Measurements from ENCODE around the gene LMAN1.

Gene LMAN1

DNA sequence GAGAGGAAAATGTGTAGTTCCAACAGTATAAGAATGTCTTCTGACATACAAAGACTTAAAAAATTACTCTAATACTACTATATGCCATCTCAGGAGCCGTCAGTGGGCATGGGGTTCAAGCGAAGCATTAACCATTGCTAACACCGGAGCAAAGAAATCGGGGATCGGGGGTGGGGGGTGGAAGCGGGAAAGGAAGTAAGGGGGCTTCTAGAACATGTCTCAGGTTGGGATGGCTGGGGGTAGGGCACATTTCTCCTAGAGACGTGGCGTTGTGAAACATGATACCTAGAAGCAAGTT, 702 bp downstream of the LMAN1 start:
- peak overlapping the region; percentile 97 for H3K4me3 ChIP-seq (ENCODE audit: low read depth, low read length)
- TF ChIP-seq, protein P1, sequence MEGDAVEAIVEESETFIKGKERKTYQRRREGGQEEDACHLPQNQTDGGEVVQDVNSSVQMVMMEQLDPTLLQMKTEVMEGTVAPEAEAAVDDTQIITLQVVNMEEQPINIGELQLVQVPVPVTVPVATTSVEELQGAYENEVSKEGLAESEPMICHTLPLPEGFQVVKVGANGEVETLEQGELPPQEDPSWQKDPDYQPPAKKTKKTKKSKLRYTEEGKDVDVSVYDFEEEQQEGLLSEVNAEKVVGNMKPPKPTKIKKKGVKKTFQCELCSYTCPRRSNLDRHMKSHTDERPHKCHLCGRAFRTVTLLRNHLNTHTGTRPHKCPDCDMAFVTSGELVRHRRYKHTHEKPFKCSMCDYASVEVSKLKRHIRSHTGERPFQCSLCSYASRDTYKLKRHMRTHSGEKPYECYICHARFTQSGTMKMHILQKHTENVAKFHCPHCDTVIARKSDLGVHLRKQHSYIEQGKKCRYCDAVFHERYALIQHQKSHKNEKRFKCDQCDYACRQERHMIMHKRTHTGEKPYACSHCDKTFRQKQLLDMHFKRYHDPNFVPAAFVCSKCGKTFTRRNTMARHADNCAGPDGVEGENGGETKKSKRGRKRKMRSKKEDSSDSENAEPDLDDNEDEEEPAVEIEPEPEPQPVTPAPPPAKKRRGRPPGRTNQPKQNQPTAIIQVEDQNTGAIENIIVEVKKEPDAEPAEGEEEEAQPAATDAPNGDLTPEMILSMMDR (IDR thresholded peaks at IDR 0.05; ENCODE audit: low read depth, low read length): no peak

DNA sequence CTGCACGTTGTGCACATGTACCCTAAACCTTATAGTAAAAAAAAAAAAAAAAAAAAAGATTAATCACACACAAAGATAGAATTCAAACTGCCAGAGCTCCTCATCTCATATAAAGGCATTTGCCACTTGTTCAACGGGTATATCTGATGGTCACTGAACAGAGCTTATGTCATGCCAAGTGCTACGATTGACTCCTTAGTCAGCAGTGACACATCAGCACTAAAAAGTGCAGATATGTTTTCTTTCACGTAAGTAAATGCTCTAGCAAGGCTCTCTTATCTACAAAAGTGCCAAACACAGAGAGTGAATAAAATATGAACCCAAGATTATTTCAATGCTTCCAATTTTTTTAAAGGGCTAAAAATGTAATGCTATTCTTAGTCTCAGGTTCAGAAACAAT, 1.1 kb downstream of the LMAN1 start:
- TF ChIP-seq, protein P1 (IDR thresholded peaks at IDR 0.05; ENCODE audit: low read depth, low read length): no peak
- H3K4me3 ChIP-seq (ENCODE audit: low read depth, low read length): peak overlapping the region; percentile 97

DNA sequence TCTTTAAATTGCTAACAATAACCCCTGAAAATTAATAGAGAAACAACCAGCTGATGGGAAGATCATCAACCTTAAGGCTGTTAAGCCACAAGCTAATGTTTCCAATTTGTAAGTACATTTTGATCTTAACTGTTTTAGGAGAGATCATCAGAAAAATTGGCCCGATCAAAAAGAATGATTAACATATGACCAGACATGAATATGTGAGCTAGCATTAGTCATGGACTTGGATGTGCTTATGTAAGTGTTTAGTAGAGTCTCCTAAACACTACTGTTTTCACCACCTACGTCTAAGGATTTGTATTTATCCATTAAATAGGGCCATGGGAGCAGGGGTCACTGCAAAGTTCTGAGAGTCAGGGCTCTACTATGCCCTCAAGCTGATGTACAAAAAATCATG, 4.3 kb downstream of the LMAN1 start:
- no peak overlapping the region for H3K4me3 ChIP-seq (ENCODE audit: low read depth, low read length)
- TF ChIP-seq, protein P1 (IDR thresholded peaks at IDR 0.05; ENCODE audit: low read depth, low read length): no peak

DNA sequence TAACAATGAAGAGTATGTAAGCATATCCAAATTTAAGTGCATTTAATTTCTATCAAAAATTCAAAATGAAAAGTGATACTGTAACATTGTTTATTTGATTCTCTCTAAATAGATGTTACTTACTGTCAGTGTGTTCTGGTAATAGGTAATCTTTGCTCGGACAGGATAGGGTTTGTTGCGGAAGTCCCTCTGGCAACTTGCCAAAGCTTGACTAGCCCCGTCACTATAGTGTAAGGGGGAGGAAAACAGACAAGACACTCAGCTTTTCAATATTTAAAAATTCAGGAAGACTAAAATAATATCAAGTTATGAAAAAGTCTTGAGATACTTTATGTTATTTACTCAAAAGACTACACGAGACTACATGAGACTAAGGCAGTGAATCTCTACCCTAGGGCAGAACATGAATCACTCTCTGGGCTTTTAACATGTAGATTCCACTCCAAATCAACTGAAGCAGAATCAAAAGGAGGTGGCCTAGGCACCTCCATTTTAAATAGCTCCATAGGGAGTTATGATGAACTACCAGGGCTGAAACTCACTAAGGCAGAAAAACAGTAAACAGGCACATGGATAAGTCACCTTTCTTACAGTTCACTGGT, 5.9 kb downstream of the LMAN1 start:
- no peak overlapping the region for H3K4me3 ChIP-seq (ENCODE audit: low read depth, low read length)

DNA sequence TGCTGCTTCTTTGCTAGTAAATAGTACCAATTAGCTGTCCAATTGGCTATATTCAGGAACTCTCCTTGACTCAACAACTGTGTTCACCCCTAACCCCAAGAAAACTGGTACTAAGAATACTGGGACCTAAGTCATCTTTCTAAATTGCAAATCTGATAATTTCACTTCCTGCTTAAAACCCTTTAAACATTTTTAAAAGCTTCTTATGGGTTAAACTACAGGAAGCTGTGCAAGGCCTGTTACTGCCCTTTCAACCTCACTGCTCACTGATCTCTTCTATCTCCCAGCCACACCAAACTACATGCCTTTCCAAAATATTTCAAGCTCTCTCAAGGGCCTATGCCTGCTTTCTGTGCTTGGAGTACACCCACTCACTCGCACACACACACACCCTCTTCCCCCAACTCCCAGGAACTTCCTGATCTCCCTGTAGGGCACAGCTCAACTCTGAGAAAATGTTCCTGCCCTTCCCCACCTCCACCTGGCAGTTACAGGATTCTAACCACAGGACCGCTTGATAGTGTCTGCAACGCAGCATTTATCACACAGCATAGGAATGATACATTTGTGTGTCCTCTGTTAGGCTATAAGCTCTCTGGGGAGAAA, 6.7 kb downstream of the LMAN1 start:
- H3K4me3 ChIP-seq (ENCODE audit: low read depth, low read length): no peak overlapping the region
- TF ChIP-seq, protein P1 (IDR thresholded peaks at IDR 0.05; ENCODE audit: low read depth, low read length): no peak

More for the DNA sequence above, 5.9 kb downstream of the LMAN1 start:
- TF ChIP-seq, protein P1 (IDR thresholded peaks at IDR 0.05; ENCODE audit: low read depth, low read length): no peak

DNA sequence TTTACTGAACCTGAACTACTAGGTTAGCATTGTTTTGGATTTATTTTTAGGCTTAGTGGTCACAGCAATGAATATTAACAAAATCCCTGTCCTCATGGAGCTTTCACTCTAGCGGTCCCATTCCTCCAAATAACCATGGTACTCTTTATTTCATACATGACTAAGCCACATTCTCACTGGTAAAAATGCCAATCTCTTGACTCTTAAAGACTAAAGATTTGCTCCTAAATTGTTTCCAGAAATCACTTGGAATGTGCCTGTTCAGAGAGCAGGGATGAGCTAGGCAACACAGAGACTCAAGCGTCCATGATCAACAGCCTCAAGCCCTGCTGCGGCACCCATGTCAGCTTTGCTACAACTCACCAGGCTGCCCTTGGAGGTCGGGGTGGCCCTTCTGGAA, 13.5 kb downstream of the LMAN1 start:
- H3K4me3 ChIP-seq (ENCODE audit: low read depth, low read length): no peak overlapping the region
- TF ChIP-seq, protein P1 (IDR thresholded peaks at IDR 0.05; ENCODE audit: low read depth, low read length): no peak

DNA sequence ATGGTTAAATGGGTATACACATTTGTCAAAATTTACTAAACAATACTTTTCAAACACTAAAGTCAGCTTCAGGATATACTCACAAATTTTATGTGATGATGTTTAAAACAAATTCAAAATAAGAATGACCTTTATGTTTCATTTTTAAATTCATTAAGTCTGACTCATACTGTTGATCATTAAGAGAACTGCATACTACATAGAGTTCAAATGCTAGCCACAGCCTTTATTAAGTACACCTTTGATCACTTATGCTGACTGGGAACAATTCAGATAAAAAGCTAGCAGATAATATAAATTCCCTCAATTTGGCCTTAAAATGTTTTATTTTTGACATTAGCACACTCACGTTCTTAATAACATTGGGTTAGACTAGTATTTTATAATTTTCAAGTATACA, 14.1 kb downstream of the LMAN1 start:
- TF ChIP-seq, protein P1 (IDR thresholded peaks at IDR 0.05; ENCODE audit: low read depth, low read length): no peak
- no peak overlapping the region for H3K4me3 ChIP-seq (ENCODE audit: low read depth, low read length)

Data from WI38 (cell line).